GM21423 (cell line): Measurements from ENCODE around the gene WIPI1.
"Not testable (repeated sequence)": the region's sequence is repeated elsewhere in the genome, so short reads cannot be mapped to it uniquely, and the experiment has no call there.

ENCODE experiments used
- ATAC-seq: cut with Tn5 transposase; IDR thresholded peaks from one replicate; pipeline ENCODE4 v1.9.1; 2021; ENCODE audit warnings: mild to moderate bottlenecking, moderate library complexity; ENCODE audit not compliant: unreplicated experiment

WIPI1 gene

DNA sequence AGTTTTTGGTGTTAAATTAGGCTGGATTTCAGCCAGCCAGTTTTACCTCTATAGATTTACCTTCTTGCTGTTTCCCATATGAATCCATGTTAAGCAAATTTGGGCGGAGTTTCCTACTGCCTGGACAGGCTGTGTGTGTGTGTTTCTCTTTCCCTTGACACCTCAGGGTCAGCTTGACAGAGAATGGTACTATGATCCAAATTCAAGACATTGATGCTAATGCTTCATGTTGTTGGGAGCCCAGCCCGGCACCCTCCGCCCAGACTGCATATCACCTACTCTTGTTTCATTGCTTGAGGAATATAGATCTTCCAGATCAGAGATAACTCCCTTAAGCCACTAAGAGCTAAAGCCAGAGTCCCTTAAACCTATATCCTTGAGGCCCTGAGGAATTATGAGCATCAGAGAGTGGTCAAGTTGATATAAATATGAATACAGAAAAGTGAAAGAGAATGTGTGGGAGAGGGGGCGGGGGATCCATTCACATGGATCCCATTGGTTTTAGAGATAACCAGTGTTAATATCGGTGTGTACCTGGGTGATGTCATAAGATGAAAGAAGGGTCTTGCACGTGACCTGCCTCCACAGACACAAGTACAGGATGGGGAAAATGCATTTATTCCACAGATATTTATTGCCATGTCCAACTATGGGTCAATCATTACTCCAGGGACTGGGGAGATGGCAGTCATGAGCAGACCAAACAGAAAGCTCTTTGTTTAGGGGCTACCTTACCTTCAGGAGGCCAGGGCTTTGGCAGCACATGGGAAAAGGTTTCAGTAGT is 69.7 kb downstream of the WIPI1 start:
- no peak for ATAC-seq

DNA sequence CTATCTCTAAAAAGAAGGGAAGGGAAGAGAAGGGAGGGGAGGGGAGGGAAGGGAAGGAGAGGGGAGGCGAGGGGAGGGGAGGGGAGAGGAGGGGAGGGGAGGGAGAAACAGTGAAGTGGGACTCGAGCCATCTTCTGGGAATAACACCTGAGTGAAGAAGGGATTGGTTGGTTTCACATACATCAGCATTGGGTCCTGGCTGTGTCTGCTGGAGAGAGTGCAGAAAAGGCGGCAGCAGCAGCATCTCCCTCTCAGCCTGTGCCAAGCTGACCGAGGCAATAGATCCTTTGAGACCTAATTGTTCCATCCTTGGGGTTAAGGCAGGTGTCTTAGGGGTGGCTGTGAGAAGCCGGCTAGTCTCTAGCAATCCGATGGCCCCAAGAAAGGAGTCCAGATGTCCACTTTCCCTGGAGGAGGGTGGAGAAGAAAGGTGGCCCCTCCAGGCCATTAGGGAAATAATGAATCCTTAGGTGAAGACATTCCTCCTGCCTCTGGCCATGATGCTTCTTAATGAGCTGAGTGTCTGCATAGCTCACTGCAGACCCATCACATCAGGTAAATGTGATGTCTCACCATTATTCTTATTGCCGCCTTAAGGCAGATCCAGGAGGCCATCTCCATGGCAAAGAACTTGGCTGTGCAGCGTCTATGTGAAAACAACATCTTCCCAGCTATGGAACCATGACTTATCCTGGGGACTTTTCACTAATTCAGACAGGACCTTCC is 71.6 kb downstream of the WIPI1 start:
- no peak for ATAC-seq

DNA sequence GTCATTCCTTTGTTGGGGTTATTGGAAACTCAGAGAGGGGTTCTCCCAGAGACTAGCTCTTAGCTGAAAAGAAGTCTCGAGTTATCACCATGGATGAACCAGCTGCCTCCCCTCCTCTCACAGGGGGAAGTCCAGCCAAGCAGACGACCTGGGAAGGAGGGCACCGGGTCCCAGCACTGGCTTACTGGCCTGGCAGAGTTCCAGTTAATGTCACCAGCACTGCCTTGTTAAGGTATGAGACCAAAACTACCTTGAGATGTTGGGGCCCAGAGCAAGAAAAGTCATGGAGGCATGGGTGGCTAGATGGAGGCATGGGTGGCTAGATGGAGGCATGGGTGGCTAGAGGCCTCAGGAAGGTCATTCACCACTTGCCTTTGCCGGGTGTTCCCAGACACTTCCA is 72.4 kb downstream of the WIPI1 start:
- ATAC-seq = no peak

DNA sequence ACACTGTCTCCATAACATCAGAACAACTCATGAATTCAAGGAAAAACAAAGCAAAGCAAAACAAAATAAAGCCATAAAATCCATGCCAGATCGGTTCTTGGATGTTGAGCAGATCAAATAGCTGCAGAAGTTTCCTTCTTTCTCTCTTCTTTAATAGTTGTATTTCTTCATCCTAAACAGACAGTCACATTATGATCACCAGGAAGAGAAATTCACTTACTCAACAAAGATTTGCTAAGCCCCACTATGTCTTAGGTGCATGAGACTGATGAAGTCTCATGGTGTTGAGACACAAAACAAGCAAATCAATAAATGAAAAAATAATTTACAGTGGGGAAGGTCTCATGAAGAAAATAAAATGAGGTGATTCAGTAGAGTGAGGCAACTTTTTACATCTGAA is 72.8 kb downstream of the WIPI1 start:
- ATAC-seq = no peak

DNA sequence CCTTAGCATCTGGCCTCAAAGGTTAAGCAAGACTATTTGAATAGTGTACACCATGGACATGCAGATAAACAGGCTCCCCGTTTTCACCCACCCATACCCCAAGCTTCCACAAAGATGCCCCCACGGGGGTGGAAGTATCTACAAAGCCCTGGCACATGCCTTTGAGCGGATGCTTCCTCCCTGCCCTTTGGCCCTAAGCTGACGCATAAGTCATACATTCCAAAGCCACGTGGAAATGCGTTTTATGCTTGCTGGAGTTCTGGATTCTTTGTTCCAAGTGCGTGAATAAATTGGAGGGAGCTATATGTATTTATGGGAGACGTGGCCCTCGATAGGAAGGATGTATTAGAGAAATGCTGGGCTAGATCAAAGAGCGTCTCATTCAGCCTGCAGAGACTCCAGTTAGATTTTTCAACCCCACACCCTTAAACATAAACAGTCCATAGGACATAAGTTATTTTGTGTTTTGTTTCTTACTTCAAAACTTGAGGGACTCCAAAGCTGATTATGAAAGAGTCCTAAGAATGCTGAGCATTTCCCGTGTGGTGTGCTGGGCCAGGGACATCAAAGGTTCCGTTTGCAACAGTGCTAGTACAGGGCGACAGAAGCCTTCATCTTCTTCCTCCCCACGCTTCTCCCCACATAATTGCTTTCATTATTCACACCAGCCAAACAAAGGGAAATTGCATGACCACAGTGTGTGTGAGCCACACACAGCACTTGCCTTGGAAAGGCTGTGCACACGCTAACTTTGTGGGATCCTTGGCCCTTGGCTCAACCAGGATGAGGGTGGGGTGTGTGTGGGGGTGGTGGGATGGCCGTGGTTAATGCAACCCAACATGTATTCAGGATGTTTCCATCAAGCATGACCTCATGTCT is 73.6 kb downstream of the WIPI1 start:
- no peak for ATAC-seq

DNA sequence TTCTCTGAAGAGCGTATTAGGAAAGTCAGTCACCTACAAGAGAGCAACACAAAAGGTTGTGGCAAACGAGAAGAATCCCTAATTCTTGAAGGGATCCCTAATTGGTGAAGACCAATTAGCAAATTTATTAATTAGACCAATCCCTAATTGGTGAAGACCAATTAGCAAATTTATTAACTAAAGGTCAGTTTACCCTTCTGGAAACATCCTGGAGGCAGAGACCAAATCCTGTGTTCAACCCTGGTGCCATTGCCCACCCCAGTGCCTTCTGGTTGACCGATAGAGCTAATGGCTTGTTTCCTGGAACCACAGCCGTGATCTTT is 74.2 kb downstream of the WIPI1 start:
- ATAC-seq = no peak

DNA sequence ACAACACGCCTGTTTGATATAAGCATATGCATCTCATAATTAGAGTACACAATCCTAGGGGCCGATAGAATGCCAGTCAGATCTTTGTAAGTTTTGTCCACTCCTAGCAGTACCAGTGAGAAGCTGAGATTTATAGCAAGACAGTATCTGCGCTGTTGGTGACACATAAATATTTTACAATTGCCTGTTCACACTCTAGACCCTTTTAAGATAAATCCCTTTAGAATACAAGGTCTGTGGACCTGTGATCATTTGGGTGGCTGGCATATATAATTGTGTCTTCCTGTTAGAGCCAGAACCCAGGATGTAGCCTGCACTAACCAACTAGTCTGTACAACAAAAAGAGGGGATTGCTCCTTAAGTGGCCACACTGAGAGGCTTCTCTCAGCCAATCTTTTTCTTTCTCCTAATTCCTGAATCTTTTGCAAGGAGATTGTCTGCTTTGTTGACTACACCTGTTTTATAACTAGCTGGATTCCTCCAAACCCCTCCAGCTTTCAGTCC is 74.7 kb downstream of the WIPI1 start:
- no peak for ATAC-seq

DNA sequence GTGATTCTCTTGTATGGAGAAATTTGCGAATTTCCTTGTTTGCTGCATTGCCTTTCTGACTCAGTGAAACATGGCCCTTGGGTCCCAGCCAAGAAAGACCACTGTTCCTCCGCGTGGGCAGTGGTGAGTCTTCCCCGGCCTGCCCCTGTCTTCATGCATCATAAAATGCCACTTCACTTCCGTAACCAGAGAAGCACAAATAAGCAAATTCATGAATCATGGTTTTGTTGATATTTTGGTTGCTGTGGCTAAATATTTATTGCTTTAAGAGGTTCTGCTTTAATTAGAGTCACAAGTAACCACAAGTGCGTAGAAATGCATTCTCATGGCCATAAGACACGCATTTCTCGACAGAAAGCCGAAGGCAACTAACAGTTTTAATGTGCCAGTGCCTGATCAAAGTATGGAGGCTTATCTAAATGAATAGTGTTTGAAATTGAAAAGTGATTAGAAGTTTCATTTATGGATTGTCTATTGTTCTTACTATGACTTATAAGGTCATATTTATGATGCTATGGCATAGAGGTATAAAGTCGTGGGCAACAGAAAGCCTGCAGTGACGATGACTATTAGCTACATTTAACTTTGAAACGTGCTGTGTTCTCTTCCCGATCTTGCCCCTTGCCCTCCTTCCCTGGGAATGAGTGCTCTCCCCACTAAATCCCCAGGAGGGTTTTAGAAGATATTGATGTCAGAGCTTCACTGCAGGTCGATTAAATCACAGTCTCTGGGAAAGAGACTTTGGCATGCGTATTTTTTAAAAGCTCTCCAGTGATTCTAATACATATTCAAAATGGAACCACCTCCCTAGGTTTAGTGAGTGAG is 76.0 kb downstream of the WIPI1 start:
- ATAC-seq = no peak

DNA sequence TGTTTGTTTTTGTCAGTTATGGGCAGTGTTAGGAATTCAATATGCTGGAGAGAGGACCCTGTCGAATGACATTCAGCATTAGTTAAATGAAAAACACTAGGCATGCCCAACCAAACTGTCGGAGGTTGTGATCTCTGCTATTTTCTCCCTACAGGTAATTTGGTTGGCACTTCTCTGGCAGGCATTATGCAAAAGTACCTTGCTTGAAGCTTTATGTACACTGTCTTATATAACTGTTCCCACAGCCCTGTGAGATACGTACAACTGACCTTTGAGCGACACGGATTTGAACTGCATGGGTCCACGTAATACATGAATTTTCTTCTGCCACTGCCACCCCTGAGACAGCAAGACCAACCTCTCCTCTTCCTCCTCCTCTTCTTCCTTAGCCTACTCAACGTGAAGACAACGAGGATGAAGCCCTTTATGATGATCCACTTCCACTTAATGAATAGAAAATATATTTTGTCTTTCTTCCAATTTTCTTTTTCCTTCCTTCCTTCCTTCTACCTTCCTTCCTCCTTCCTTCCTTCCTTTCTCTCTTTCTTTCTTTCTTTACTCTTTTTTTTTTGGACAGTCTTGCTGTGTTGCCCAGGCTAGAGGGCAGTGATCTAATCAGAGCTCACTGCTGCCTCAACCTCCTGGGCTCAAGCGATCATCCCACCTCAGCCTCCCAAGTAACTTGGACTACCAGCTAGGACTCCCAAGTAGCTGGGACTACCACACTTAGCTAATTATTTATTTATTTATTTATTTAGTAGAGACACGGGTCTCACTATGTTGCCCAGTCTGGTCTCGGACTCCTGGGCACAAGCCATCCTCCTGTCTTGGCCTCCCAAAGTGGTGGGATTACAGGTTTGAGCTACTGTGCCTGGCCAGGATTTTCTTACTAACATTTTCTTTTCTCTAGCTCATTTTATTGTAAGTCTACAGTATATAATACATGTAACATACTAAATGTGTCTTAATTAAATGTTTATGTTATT is 77.3 kb downstream of the WIPI1 start:
- no peak for ATAC-seq

DNA sequence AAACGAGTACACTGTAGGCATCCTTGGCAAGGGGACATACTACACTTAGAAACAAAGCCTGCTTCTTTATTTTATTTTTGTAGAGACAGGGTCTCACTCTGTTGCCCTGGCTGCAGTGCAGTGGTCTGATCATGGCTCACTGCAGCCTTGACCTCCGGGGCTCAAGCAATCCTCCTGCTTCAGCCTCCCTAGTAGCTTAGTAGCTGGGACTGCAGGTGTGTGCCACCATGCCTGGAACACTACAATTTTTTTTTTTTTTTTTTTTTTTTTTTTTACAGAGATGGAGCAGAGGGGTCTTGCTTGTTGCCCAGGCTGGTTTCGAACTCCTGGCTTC is 78.2 kb downstream of the WIPI1 start:
- ATAC-seq = no peak

DNA sequence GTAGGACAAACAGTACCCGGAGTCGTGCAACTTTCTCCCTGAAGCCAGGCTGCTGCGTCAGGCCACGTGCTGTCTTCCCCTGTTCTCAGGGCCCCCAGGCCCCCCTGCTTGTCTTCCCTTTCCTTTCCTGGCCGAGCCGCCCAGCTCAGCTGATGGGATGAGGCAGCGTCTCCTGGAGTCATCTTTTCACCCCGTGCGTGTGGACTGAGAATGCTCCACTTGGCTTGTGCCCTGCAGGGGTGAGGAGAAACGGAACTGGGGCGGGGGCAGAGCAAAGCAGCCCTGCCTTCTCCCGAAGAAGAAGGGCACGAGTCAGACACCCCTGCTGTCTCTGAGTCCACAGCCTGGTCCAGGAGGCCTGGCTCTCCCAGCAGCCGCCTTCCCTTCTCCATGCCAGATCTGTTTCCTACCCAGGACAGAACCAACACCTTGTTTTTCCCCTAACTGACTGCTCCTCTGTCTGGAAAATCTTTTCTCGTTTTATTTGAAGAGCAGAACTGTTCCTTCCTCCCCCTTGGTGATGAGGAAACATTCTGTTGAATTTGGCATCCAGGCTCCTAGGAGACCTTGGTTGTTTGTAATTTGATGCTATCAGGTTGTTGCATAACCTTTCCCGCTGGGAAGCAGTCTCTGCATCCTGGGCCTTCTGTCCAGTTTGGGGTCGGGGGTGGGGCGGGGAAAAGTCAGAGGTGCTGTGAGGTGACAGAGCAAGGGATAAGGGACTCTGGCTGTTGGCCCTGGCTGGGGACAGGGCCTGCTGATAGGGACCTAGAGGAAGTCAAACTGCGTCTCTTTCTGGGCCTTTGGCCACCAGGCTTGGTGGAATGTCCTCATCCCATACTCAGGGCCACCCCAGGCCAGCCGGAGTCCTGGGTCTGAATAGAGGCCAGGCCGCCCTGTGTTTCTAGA is 78.8 kb downstream of the WIPI1 start:
- no peak for ATAC-seq

DNA sequence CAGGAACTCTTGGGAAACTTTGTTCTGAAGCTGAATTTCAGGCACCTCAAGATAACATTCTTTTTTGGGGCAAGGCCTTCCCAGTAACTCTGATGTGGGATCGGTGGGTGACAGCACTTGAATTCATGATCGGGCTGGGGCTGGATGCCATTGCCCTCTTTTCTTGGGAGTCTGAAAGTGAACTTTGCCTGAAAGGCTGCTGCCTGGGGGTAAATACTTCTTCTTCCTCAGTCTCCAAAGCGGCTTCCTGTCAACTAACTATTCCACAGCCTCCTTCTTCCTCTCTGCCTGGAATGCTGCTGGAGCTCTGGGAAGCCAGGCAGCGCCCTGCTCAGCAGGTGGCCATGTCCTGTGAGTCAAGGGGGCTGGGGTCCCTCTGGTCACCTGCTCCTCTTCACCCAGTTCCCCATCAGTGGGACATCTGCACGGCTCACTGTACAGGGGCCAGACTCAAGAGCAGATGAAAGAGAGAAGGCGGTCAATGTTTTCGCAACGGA is 79.5 kb downstream of the WIPI1 start:
- ATAC-seq = no peak

DNA sequence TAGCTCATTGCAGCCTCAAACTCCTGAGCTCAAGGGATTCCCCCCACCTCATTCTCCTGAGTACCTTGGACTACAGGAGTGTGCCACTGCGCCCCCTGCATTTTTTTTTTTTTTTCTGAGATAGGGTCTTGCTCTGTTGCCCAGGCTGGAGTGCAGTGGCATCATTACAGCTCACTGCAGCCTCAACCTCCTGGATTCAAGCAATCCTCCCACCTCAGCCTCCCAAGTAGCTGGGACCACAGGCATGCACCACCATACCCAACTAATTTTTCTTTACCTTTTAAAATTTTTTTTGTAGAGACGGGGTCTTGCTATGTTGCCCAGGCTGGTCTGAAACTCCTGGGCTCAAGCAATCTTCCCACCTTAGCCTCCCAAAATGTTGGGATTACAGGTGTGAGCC is 81.1 kb downstream of the WIPI1 start:
- not testable (repeated sequence) for ATAC-seq

DNA sequence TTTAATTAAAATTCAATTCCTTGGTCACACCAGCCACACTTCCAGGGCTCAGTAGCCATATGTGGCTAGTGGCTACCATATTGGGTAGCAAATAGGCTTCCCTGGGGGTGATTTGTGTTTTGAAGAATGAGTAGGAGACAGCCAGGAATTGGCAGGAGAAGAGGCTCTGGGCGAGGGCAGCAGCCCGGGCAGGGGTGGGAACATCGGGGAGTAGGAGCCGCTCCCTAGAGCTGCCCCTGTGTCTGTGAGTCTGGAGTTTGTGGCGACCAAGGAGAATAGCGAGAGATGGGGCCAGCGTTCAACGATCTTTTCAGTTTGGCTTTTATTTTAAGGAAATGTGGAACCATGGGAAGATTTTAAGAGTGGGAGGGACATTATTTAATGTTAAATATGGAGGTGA is 81.7 kb downstream of the WIPI1 start:
- no peak for ATAC-seq
